GM18867 (cell line): ENCODE measurements around the gene HABP4.

ENCODE experiments used
- ATAC-seq: cut with Tn5 transposase; IDR thresholded peaks from one replicate; pipeline ENCODE4 v1.9.1; 2021; ENCODE audit warnings: mild to moderate bottlenecking, moderate library complexity; ENCODE audit not compliant: unreplicated experiment

Gene HABP4

GRCh38 chr9:96435345-96435744 lies 14.6 kb upstream of the HABP4 start:
- no peak for ATAC-seq

- ATAC-seq = no peak
Measured at GRCh38 chr9:96436063-96436455, 13.9 kb upstream of the HABP4 start.

- no peak for ATAC-seq
Measured at GRCh38 chr9:96436456-96437126, 13.4 kb upstream of the HABP4 start.

- no peak for ATAC-seq
Measured at GRCh38 chr9:96437454-96437853, 12.5 kb upstream of the HABP4 start.

- ATAC-seq = no peak
Measured at GRCh38 chr9:96440671-96441199, 9.2 kb upstream of the HABP4 start.

GRCh38 chr9:96441798-96442445 lies 8.0 kb upstream of the HABP4 start:
- no peak for ATAC-seq

- no peak for ATAC-seq
Measured at GRCh38 chr9:96442491-96442890, 7.5 kb upstream of the HABP4 start.

GRCh38 chr9:96447406-96447805 lies 2.6 kb upstream of the HABP4 start:
- no peak for ATAC-seq

- ATAC-seq = no peak
Measured at GRCh38 chr9:96448546-96449170, 1.3 kb upstream of the HABP4 start.

- ATAC-seq = no peak
Measured at GRCh38 chr9:96449523-96449844, 485 bp upstream of the HABP4 start.

GRCh38 chr9:96450613-96451528 lies 902 bp downstream of the HABP4 start:
- ATAC-seq = no peak

- ATAC-seq = no peak
Measured at GRCh38 chr9:96453625-96454024, 3.7 kb downstream of the HABP4 start.

- ATAC-seq = no peak
Measured at GRCh38 chr9:96457266-96457665, 7.3 kb downstream of the HABP4 start.

- ATAC-seq = no peak
Measured at GRCh38 chr9:96458226-96458625, 8.3 kb downstream of the HABP4 start.

GRCh38 chr9:96459268-96460007 lies 9.5 kb downstream of the HABP4 start:
- no peak for ATAC-seq

- ATAC-seq = no peak
Measured at GRCh38 chr9:96460470-96460869, 10.5 kb downstream of the HABP4 start.

- ATAC-seq = no peak
Measured at GRCh38 chr9:96460882-96461281, 10.9 kb downstream of the HABP4 start.

- no peak for ATAC-seq
Measured at GRCh38 chr9:96461336-96461735, 11.4 kb downstream of the HABP4 start.

GRCh38 chr9:96462541-96462940 lies 12.6 kb downstream of the HABP4 start:
- no peak for ATAC-seq

GRCh38 chr9:96464426-96464825 lies 14.5 kb downstream of the HABP4 start:
- ATAC-seq = no peak
